ENCODE data around the gene PGK1. TPM values are rescaled to one million over a fixed set of nuclear protein-coding genes. Genes with fewer than 3 reads are reported as not detected.

Gene PGK1
- total RNA-seq, 1 experiment from 2014 or later: 492 TPM

GRCh38 chrX:78111140-78111931 is 7.3 kb downstream of the PGK1 start:
- Histone ChIP-seq H3K4me2 (ENCODE audit: low read length) (no peak overlapping the region), H4K20me1 (ENCODE audit: insufficient read depth) (peaks cover 29% of the 10 kb centered on the region), H3K4me1 (ENCODE audit: control insufficient read depth in 1 of 2, insufficient read depth in 2 of 2, low read length in 2 of 2) (peaks cover 0 to 11% of the 10 kb centered on the region in 2 experiments; a peak in 1 of 4 replicates), H2AFZ (ENCODE audit: low read depth, low read length, poor library complexity, severe bottlenecking) (no peak overlapping the region), H3K9ac (ENCODE audit: low read length) (no peak overlapping the region), H3K27me3 (ENCODE audit: insufficient read depth, low read length) (no peaks in the 10 kb centered on the region), H3K4me3 (replicated peaks in 1 of 2; ENCODE audit: low read depth in 1 of 2, low read length in 2 of 2) (no peak overlapping the region), H3K9me3 (ENCODE audit: control insufficient read depth in 1 of 2, insufficient read depth in 1 of 2, low read depth in 1 of 2, low read length in 2 of 2) (no peaks in the 10 kb centered on the region), H3K27ac (ENCODE audit: low read depth, low read length) (no peak overlapping the region), H3K36me3 (ENCODE audit: control insufficient read depth in 1 of 2, insufficient read depth in 2 of 2, low read length in 2 of 2) (peaks cover 27 to 33% of the 10 kb centered on the region in 2 experiments), H3K9me2 (ENCODE audit: insufficient read depth) (no peaks in the 10 kb centered on the region), H3K79me2 (ENCODE audit: insufficient read depth, low read length) (peaks cover 100% of the 10 kb centered on the region)
- RAD21 ChIA-PET (ENCODE audit: low non-redundant PET in 1 of 2, low total read pairs in 2 of 2, uncharacterized antibody in 2 of 2, unreplicated experiment in 2 of 2): no interaction called here
- no peak for TF ChIP-seq RAD21 (IDR thresholded peaks at IDR 0.05; ENCODE audit: low read depth)
- no peak for TF ChIP-seq ELF1 (IDR thresholded peaks at IDR 0.05; ENCODE audit: borderline replicate concordance, low read depth)
- intact Hi-C loops (cut with micrococcal nuclease): no loop called here
- no peak for ATAC-seq
- BruUV-seq (replicated peaks): no TSS peak
- DNase-seq (ENCODE audit: low read depth, low spot score): no peak
- CTCF ChIA-PET: no interaction called here
- POLR2A ChIA-PET: no interaction called here

DNA sequence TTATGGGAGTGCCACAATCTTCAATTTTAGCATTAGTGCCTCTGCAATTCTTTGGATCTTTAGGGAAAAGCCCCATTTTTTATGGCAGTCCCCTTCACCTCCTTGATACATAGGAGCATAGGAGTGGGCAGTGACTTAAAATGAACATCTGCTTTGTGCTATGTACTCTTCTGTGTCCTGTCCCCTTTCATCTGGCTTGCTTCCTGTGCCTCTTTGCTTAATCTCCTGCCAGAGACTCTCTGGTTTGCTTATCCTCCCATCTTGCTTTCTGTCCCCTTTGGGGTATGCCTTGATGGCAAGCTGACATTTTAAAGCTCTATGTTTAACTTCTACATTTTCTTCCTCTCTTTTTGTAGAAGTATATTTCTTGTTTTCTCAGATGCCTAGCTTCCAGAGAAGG is 12.3 kb downstream of the PGK1 start:
- POLR2A ChIA-PET: no interaction called here
- Histone ChIP-seq H3K9me3 (ENCODE audit: control insufficient read depth in 1 of 2, insufficient read depth in 1 of 2, low read depth in 1 of 2, low read length in 2 of 2) (no peaks in the 10 kb centered on the region), H3K4me1 (ENCODE audit: control insufficient read depth in 1 of 2, insufficient read depth in 2 of 2, low read length in 2 of 2) (no peaks in the 10 kb centered on the region), H2AFZ (ENCODE audit: low read depth, low read length, poor library complexity, severe bottlenecking) (no peak overlapping the region), H3K79me2 (ENCODE audit: insufficient read depth, low read length) (peaks cover 98% of the 10 kb centered on the region), H3K36me3 (ENCODE audit: control insufficient read depth in 1 of 2, insufficient read depth in 2 of 2, low read length in 2 of 2) (peaks cover 45 to 51% of the 10 kb centered on the region in 2 experiments), H3K9ac (ENCODE audit: low read length) (no peak overlapping the region), H4K20me1 (ENCODE audit: insufficient read depth) (peaks cover 12% of the 10 kb centered on the region; the same call in 1 of the 2 replicates), H3K9me2 (ENCODE audit: insufficient read depth) (no peaks in the 10 kb centered on the region), H3K4me3 (replicated peaks in 1 of 2; ENCODE audit: low read depth in 1 of 2, low read length in 2 of 2) (no peak overlapping the region), H3K27me3 (ENCODE audit: insufficient read depth, low read length) (no peaks in the 10 kb centered on the region), H3K27ac (ENCODE audit: low read depth, low read length) (no peak overlapping the region), H3K4me2 (ENCODE audit: low read length) (no peak overlapping the region)
- TF ChIP-seq POLR2AphosphoS5 (IDR thresholded peaks at IDR 0.05; ENCODE audit: low read depth, low read length) (no peak), EGR1 (IDR thresholded peaks at IDR 0.05; ENCODE audit: low read depth) (no peak), RAD21 (IDR thresholded peaks at IDR 0.05; ENCODE audit: low read depth) (no peak), ZFX (IDR thresholded peaks at IDR 0.05) (no peak), ZBTB33 (IDR thresholded peaks at IDR 0.05; ENCODE audit: extremely low read depth, insufficient replicate concordance, low read length) (no peak), REST (IDR thresholded peaks at IDR 0.05; ENCODE audit: low read depth) (no peak), TCF7L2 (IDR thresholded peaks at IDR 0.05; ENCODE audit: borderline replicate concordance, extremely low read depth, insufficient read depth, insufficient read length) (no peak), ZNF274 (IDR thresholded peaks at IDR 0.05; ENCODE audit: low read depth, low read length) (no peak), POLR2A (IDR thresholded peaks at IDR 0.05; ENCODE audit: borderline replicate concordance, extremely low read depth, insufficient read depth, insufficient read length) (no peak), ELF1 (IDR thresholded peaks at IDR 0.05; ENCODE audit: borderline replicate concordance, low read depth) (no peak), SRF (IDR thresholded peaks at IDR 0.05; ENCODE audit: low read depth) (no peak)
- TF ChIP-seq, protein P1, sequence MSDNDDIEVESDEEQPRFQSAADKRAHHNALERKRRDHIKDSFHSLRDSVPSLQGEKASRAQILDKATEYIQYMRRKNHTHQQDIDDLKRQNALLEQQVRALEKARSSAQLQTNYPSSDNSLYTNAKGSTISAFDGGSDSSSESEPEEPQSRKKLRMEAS (IDR thresholded peaks at IDR 0.05): no peak
- RAD21 ChIA-PET (ENCODE audit: low non-redundant PET in 1 of 2, low total read pairs in 2 of 2, uncharacterized antibody in 2 of 2, unreplicated experiment in 2 of 2): no interaction called here
- intact Hi-C loops (cut with micrococcal nuclease): no loop called here
- no TSS peak for BruUV-seq (replicated peaks)
- no peak for ATAC-seq
- CTCF ChIA-PET: no interaction called here
- DNase-seq (ENCODE audit: low read depth, low spot score): no peak
